ENCODE data around the gene CUL2.

The CUL2 gene

DNA sequence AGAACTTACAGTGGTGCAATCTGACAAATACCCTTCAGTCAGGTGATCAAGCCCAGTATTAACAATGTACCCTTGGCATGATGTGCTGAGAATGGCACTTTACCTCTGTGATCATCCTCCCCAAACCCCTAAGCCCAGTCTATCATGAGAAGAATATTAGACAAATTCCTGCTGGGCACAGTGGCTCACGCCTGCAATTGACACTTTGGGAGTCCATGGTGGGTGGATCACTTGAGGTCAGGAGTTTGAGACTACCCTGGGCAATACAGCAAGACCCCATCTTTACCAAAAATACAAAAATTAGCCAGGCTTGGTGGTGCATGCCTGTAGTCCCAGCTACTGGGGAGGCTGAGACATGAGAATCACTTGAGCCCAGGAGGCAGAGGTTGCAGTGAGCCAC, 7.4 kb upstream of the CUL2 start:
- TF ChIP-seq GATA2 (IDR thresholded peaks at IDR 0.05; ENCODE audit: low read depth, low read length) (no peak), GATA3 (IDR thresholded peaks at IDR 0.05; ENCODE audit: low read depth, low read length) (no peak)

GRCh38 chr10:35096312-35096711, 6.2 kb upstream of the CUL2 start:
- no peak for TF ChIP-seq GATA2 (IDR thresholded peaks at IDR 0.05; ENCODE audit: low read depth, low read length)
- no peak for TF ChIP-seq GATA3 (IDR thresholded peaks at IDR 0.05; ENCODE audit: low read depth, low read length)

- TF ChIP-seq GATA3 (IDR thresholded peaks at IDR 0.05; ENCODE audit: low read depth, low read length): no peak
- TF ChIP-seq GATA2 (IDR thresholded peaks at IDR 0.05; ENCODE audit: low read depth, low read length): no peak
Observed at GRCh38 chr10:35092851-35093250, 2.7 kb upstream of the CUL2 start.

DNA sequence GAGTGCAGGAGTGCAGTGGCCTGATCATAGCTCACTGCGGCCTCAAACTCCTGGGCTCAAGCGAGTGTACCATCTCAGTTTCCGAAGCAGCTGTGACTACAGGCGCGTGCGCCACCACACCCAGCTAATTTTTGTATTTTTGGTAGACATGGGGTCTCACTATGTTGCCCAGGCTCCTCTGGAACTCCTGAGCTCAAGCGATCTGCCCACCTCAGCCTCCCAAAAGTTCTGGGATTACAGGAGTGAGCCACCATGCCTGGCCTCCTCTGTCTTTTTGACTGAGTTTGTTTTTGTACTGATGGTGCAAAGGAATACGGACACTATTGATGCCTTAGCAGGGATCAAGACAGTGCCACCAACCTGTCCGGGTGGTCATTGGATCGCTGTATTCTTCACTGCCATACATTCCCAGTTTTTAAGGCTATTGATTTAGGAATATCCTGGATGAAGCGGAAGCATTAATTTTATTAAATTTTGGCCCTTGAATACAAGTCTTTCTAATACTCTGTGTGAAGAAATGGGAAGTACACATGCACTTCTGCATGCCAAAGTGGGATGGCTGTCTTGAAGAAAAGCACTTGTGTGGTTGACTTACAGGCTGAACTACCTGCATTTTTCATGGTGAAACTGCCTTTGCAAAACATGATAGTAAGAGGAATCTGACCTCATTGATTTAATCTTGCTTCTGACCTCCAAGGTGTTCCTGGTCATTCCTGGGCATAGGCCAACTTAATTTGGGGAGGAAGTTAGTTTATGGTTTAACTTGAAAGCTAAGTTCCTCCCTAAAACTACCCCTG, 2.1 kb upstream of the CUL2 start:
- TF ChIP-seq GATA3 (IDR thresholded peaks at IDR 0.05; ENCODE audit: low read depth, low read length): no peak
- no peak for TF ChIP-seq GATA2 (IDR thresholded peaks at IDR 0.05; ENCODE audit: low read depth, low read length)

GRCh38 chr10:35089611-35090161, 455 bp downstream of the CUL2 start:
- TF ChIP-seq GATA2 (IDR thresholded peaks at IDR 0.05; ENCODE audit: low read depth, low read length): no peak
- TF ChIP-seq GATA3 (IDR thresholded peaks at IDR 0.05; ENCODE audit: low read depth, low read length): no peak

DNA sequence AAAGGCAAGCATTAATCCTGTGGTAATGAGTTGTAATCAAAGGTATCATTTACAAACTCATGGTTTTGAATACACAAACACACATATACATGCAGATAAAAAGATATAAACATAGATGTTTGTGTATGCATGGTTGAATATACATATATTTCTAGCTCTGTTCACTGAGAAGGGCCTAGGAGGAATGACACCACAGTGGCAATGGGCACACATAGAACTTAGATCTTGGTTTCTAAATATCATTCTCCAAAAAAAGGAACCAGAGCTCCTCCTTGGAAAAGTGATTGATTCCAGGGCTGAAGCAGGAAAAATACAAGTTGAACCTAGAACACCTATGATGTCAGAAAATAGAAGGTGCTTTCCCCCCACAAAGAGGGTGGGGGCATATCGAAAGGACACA, 6.9 kb downstream of the CUL2 start:
- TF ChIP-seq GATA2 (IDR thresholded peaks at IDR 0.05; ENCODE audit: low read depth, low read length): no peak
- no peak for TF ChIP-seq GATA3 (IDR thresholded peaks at IDR 0.05; ENCODE audit: low read depth, low read length)

DNA sequence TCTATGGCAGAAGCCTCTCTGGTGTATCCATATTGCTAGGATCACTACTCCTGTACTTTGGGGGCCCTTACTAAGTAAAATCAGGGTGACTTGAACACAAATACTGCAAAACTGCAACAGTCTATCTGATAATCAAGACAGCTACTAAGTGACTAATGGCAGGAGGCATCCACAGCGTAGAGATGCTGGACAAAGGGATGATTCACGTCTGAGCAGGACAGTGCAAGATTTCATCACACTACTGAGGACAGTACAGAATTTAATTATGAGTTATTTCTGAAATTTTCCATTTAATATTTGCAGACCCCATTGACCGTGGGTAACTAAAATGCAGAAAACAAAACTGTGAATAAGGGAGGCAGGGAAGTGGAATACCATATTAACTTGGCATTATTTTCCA, 10.4 kb downstream of the CUL2 start:
- TF ChIP-seq GATA2 (IDR thresholded peaks at IDR 0.05; ENCODE audit: low read depth, low read length) (no peak), GATA3 (IDR thresholded peaks at IDR 0.05; ENCODE audit: low read depth, low read length) (no peak)

- TF ChIP-seq GATA3 (IDR thresholded peaks at IDR 0.05; ENCODE audit: low read depth, low read length) (no peak), GATA2 (IDR thresholded peaks at IDR 0.05; ENCODE audit: low read depth, low read length) (no peak)
Observed at GRCh38 chr10:35079265-35079664, 10.9 kb downstream of the CUL2 start.

DNA sequence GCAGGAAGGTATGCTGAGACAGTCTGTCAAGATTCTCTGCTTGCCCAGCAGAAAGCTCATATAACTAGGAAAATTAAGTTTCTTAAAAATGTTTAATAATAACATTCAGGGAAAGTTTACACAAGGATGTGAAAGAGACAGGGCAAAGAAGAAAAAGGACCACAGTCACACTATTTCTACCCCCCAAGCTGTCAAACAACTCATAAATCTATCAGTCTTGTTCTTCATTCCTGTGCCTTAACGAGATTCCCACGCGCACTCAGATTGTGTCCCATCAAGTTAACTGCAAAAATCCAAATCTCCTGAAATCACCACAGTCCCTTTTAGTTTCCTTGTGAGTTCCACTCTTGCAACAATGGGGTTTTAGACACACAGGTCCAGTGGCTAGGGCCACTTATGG, 14.9 kb downstream of the CUL2 start:
- TF ChIP-seq GATA3 (IDR thresholded peaks at IDR 0.05; ENCODE audit: low read depth, low read length): no peak
- TF ChIP-seq GATA2 (IDR thresholded peaks at IDR 0.05; ENCODE audit: low read depth, low read length): no peak

GRCh38 chr10:35074266-35074665, 15.9 kb downstream of the CUL2 start:
- no peak for TF ChIP-seq GATA3 (IDR thresholded peaks at IDR 0.05; ENCODE audit: low read depth, low read length)
- TF ChIP-seq GATA2 (IDR thresholded peaks at IDR 0.05; ENCODE audit: low read depth, low read length): no peak

DNA sequence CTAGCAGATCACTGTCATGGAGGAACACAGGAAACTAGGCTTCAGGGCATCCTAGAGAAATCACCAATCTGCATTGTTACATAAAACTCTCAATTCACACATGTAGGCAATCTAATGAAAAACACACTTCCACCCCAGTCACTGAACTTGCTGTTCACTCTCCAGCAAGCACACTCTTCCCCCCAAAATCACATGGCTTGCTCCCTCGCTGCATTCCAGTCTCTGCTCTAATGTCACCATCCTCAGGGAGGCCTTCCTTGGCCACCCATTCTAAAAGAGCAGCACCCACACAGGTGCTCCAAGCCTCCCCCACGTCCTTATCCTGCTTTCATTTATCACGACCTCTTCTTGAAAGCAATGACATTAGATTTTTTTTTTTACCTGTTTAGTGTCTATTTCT, 19.6 kb downstream of the CUL2 start:
- TF ChIP-seq GATA2 (IDR thresholded peaks at IDR 0.05; ENCODE audit: low read depth, low read length) (no peak), GATA3 (IDR thresholded peaks at IDR 0.05; ENCODE audit: low read depth, low read length) (no peak)

DNA sequence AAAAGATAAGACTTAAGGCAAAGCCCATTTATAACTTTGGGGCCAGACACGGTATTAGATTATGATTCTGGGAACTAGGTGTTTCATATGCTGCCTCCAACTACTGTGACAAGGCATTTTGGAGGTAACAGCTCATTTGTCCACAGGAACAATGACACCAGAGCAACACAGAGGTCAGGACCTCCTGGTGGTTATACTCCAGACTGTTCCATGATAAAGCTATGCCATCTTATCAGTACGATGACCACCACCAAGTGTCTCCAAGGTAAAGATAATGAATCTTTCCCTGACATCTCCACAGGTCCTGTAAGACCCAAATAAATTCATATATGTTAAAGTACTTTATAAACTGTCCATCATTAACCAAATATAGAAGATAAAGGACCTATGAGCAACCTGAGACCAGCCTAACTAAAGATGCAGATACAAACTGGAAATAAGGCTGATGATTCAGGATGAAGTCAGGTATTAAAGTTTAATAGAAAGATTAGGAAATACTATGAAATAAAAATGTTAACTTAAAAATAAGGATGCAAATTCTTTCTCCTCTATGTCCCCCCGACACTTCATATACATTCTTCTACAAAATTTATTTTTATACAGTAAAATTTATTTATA, 26.2 kb downstream of the CUL2 start:
- TF ChIP-seq GATA3 (IDR thresholded peaks at IDR 0.05; ENCODE audit: low read depth, low read length): no peak

DNA sequence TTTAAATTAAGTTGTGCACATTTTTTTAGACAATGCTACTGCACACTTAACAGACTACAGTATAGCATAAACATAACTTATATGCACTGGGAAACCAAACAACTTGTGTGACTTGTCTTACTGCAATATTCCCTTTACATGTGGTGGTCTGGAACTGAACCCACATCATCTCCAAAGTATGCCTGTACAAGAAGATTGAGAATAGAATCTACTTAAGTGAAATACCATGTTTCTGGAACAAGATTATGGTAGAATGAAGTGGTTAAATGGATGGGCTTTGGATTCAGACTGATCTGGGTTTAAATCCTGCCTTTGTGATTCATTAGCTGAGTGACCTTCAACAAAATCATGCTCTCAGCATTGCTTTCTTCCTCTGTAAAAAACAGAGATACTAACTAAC, 30.7 kb downstream of the CUL2 start:
- TF ChIP-seq GATA2 (IDR thresholded peaks at IDR 0.05; ENCODE audit: low read depth, low read length): no peak
- TF ChIP-seq GATA3 (IDR thresholded peaks at IDR 0.05; ENCODE audit: low read depth, low read length): no peak

DNA sequence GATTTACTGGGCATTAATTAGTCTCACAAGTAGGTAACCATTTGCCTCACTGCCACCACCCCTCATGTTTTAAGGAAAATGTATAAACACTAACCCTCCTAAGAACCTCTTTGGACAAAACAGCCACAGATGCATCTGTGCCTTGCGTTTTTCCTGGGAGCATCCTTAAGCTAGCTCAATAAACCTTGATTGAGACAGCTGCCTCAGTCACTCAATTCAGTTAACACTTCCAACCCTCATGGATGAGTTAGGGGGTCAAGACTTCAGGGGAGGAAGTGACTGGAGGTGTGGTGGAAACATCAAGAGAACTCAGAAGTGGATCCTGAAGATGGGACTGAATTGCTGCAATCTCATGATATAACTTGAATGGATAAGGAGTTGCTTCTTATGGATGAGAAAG, 31.5 kb downstream of the CUL2 start:
- TF ChIP-seq GATA2 (IDR thresholded peaks at IDR 0.05; ENCODE audit: low read depth, low read length) (no peak), GATA3 (IDR thresholded peaks at IDR 0.05; ENCODE audit: low read depth, low read length) (no peak)

GRCh38 chr10:35058134-35058533, 32.0 kb downstream of the CUL2 start:
- no peak for TF ChIP-seq GATA2 (IDR thresholded peaks at IDR 0.05; ENCODE audit: low read depth, low read length)
- TF ChIP-seq GATA3 (IDR thresholded peaks at IDR 0.05; ENCODE audit: low read depth, low read length): no peak

Measured in SH-SY5Y (cell line).